Measurements from ENCODE around the gene LIN37.

The LIN37 gene

GRCh38 chr19:35740423-35741202 is 7.8 kb upstream of the LIN37 start:
- TF ChIP-seq EZH2 (IDR thresholded peaks at IDR 0.05; ENCODE audit: borderline replicate concordance, low read length) = no peak
- no peak; the same call in none of the 2 replicates for TF ChIP-seq CTCF (IDR thresholded peaks at IDR 0.05; ENCODE audit: low read length)
- H2AFZ ChIP-seq (ENCODE audit: low read length) = no peak overlapping the region
- H3K9ac ChIP-seq (ENCODE audit: low read length) = peak overlapping the region; percentile 72
- H3K4me2 ChIP-seq (ENCODE audit: low read length) = peak overlapping the region; percentile 98
- H3K79me2 ChIP-seq (ENCODE audit: insufficient read depth, low read length) = no peaks in the 10 kb centered on the region
- peak overlapping the region; percentile 71 for H3K4me3 ChIP-seq (ENCODE audit: low read depth, low read length, poor library complexity, severe bottlenecking)
- H3K4me1 ChIP-seq (ENCODE audit: insufficient read depth, low read length, severe bottlenecking) = peaks cover 46% of the 10 kb centered on the region
- no peaks in the 10 kb centered on the region for H3F3A ChIP-seq (ENCODE audit: insufficient read depth, low read length)
- peak overlapping the region; percentile 86 for H3K27ac ChIP-seq (ENCODE audit: low read depth, low read length, poor library complexity, severe bottlenecking)
- no peaks in the 10 kb centered on the region for H3K27me3 ChIP-seq (ENCODE audit: insufficient read depth, low read length)
- no peaks in the 10 kb centered on the region for H4K20me1 ChIP-seq (ENCODE audit: insufficient read depth, low read length)
- peaks cover 31% of the 10 kb centered on the region for H3K36me3 ChIP-seq (ENCODE audit: insufficient read depth, low read length)
- H3K9me3 ChIP-seq (ENCODE audit: low read length) = no peaks in the 10 kb centered on the region
- no peaks in the 10 kb centered on the region for H3K9me2 ChIP-seq (ENCODE audit: low read depth, low read length)

- Histone ChIP-seq H3K4me3 (ENCODE audit: low read depth, low read length, poor library complexity, severe bottlenecking) (peak overlapping the region; percentile 71), H3K9me3 (ENCODE audit: low read length) (no peaks in the 10 kb centered on the region), H3K27ac (ENCODE audit: low read depth, low read length, poor library complexity, severe bottlenecking) (peak overlapping the region; percentile 86), H3K9ac (ENCODE audit: low read length) (peak overlapping the region; percentile 56), H3K9me2 (ENCODE audit: low read depth, low read length) (no peaks in the 10 kb centered on the region), H3K79me2 (ENCODE audit: insufficient read depth, low read length) (no peaks in the 10 kb centered on the region), H3K4me2 (ENCODE audit: low read length) (peak overlapping the region; percentile 98), H3K4me1 (ENCODE audit: insufficient read depth, low read length, severe bottlenecking) (peaks cover 51% of the 10 kb centered on the region), H3K27me3 (ENCODE audit: insufficient read depth, low read length) (no peaks in the 10 kb centered on the region), H4K20me1 (ENCODE audit: insufficient read depth, low read length) (no peaks in the 10 kb centered on the region), H3F3A (ENCODE audit: insufficient read depth, low read length) (no peaks in the 10 kb centered on the region), H3K36me3 (ENCODE audit: insufficient read depth, low read length) (peaks cover 29% of the 10 kb centered on the region), H2AFZ (ENCODE audit: low read length) (no peak overlapping the region)
- TF ChIP-seq CTCF (IDR thresholded peaks at IDR 0.05; ENCODE audit: low read length) = peak; percentile 34; the same call in 1 of the 2 replicates
- TF ChIP-seq EZH2 (IDR thresholded peaks at IDR 0.05; ENCODE audit: borderline replicate concordance, low read length) = no peak
Observed at GRCh38 chr19:35741203-35741515, 7.2 kb upstream of the LIN37 start.

- Histone ChIP-seq H3K9ac (ENCODE audit: low read length) (peak within 1 kb of the TSS; percentile 44; the same call in 1 of the 2 replicates), H3K9me3 (ENCODE audit: low read length) (no peaks in the 10 kb centered on the region), H3K79me2 (ENCODE audit: insufficient read depth, low read length) (no peaks in the 10 kb centered on the region), H4K20me1 (ENCODE audit: insufficient read depth, low read length) (no peaks in the 10 kb centered on the region), H3K36me3 (ENCODE audit: insufficient read depth, low read length) (peaks cover 19% of the 10 kb centered on the region), H3F3A (ENCODE audit: insufficient read depth, low read length) (no peaks in the 10 kb centered on the region), H2AFZ (ENCODE audit: low read length) (no peak within 1 kb of the TSS), H3K9me2 (ENCODE audit: low read depth, low read length) (no peaks in the 10 kb centered on the region), H3K4me3 (ENCODE audit: low read depth, low read length, poor library complexity, severe bottlenecking) (peak within 1 kb of the TSS; percentile 71), H3K4me1 (ENCODE audit: insufficient read depth, low read length, severe bottlenecking) (peaks cover 61% of the 10 kb centered on the region), H3K27me3 (ENCODE audit: insufficient read depth, low read length) (no peaks in the 10 kb centered on the region), H3K4me2 (ENCODE audit: low read length) (peak within 1 kb of the TSS; percentile 58), H3K27ac (ENCODE audit: low read depth, low read length, poor library complexity, severe bottlenecking) (peak within 1 kb of the TSS; percentile 86)
- TF ChIP-seq CTCF (IDR thresholded peaks at IDR 0.05; ENCODE audit: low read length) (no peak), EZH2 (IDR thresholded peaks at IDR 0.05; ENCODE audit: borderline replicate concordance, low read length) (no peak)
Observed at GRCh38 chr19:35742121-35742724, 6.2 kb upstream of the LIN37 start, which contains the start of gene IGFLR1. TSS of gene IGFLR1 (minus strand) at chr19:35742452. CDS start at chr19:35741180, 1,272 bp downstream.
